Activated CD8-positive, alpha-beta T cell treated with anti-CD3 and anti-CD28 coated beads for 36 hours (primary cell): ENCODE results near the gene BCHE. TPM values are rescaled to one million over a fixed set of nuclear protein-coding genes. Genes with fewer than 3 reads are reported as not detected.

Experiments used
- ATAC-seq: fragments of 200-7000 bp; cut with Tn5 transposase; one replicate; pipeline ENCODE4 v1.10.0; 2021; ENCODE audit warnings: mild to moderate bottlenecking, moderate library complexity
- CTCF ChIA-PET: fragments of 350-600 bp; sonication (Branson Sonifier 250); formaldehyde crosslinking; loops from one replicate; lab custom pipeline; 2021; ENCODE audit warnings: antibody characterized with exemption; lab: Charles Lee
- POLR2A ChIA-PET: fragments of 350-600 bp; sonication (Branson Sonifier 250); formaldehyde crosslinking; loops from one replicate; lab custom pipeline; 2021; ENCODE audit warnings: antibody characterized with exemption; lab: Charles Lee
- DNase-seq: peaks from one replicate; pipeline ENCODE4 v3.0.0-alpha.2; 2020
- H3K27ac Mint-ChIP-seq: one replicate; pipeline ENCODE4 v1.8.0; 2021; ENCODE audit warnings: mild to moderate bottlenecking, mixed read lengths
- H3K27me3 Mint-ChIP-seq: one replicate; pipeline ENCODE4 v1.8.0; 2021; ENCODE audit warnings: mixed read lengths
- H3K36me3 Mint-ChIP-seq: one replicate; pipeline ENCODE4 v1.8.0; 2021; ENCODE audit warnings: low read depth, mixed read lengths
- H3K4me1 Mint-ChIP-seq: one replicate; pipeline ENCODE4 v1.8.0; 2021; ENCODE audit warnings: low read depth, mixed read lengths
- H3K4me3 Mint-ChIP-seq: one replicate; pipeline ENCODE4 v1.8.0; 2021; ENCODE audit warnings: mild to moderate bottlenecking, moderate library complexity, mixed read lengths
- H3K9me3 Mint-ChIP-seq: one replicate; pipeline ENCODE4 v1.8.0; 2021; ENCODE audit warnings: mixed read lengths
- CTCF ChIP-seq: fragments of 200-600 bp; IDR thresholded peaks from one replicate; pipeline ENCODE4 v1.8.0; 2022; ENCODE audit warnings: antibody characterized with exemption, mild to moderate bottlenecking
- intact Hi-C: fragments of 100-400 bp; cut with micrococcal nuclease; formaldehyde crosslinking; loops from one replicate; pipeline ENCODE4 v1.10.0; 2022
- total RNA-seq, 2 experiments: library from RNA; stranded (reverse); gene quantifications; one replicate each; pipeline ENCODE4 v1.2.3, GENCODE V29; 2021

BCHE gene
- total RNA-seq, 2 experiments from 2014 or later: not detected

GRCh38 chr3:165854696-165855095 is 17.5 kb upstream of the BCHE start:
- Mint-ChIP-seq H3K27me3 (no peaks in the 10 kb centered on the region), H3K4me3 (no peak overlapping the region), H3K9me3 (no peaks in the 10 kb centered on the region), H3K27ac (no peak overlapping the region), H3K4me1 (no peaks in the 10 kb centered on the region), H3K36me3 (no peaks in the 10 kb centered on the region)
- ChIA-PET CTCF (interaction anchor here (1.0 to 1.9 kb wide), 6 partner anchors 9 to 165 kb away, joined by 3 to 6 read pairs (median 4); no protein-coding TSS in a partner anchor), POLR2A (no interaction called here)
- ATAC-seq (no peak), DNase-seq (no peak)
- peak; percentile 72 for TF ChIP-seq CTCF
- intact Hi-C loops: no loop called here

GRCh38 chr3:165852711-165853110 is 15.5 kb upstream of the BCHE start:
- no peaks in the 10 kb centered on the region for H3K36me3 Mint-ChIP-seq
- no peak overlapping the region for H3K27ac Mint-ChIP-seq
- POLR2A ChIA-PET: interaction anchor here (0.5 kb wide), 1 partner anchor 12 kb away, joined by 3 read pairs; no protein-coding TSS in a partner anchor
- TF ChIP-seq CTCF: no peak
- no peaks in the 10 kb centered on the region for H3K9me3 Mint-ChIP-seq
- H3K4me1 Mint-ChIP-seq: no peaks in the 10 kb centered on the region
- H3K27me3 Mint-ChIP-seq: no peaks in the 10 kb centered on the region
- CTCF ChIA-PET: no interaction called here
- DNase-seq (no peak), ATAC-seq (no peak)
- no peak overlapping the region for H3K4me3 Mint-ChIP-seq
- intact Hi-C loops: no loop called here

- Mint-ChIP-seq H3K4me3 (no peak overlapping the region), H3K4me1 (no peaks in the 10 kb centered on the region), H3K27ac (no peak overlapping the region), H3K9me3 (no peaks in the 10 kb centered on the region), H3K27me3 (no peaks in the 10 kb centered on the region), H3K36me3 (no peaks in the 10 kb centered on the region)
- no peak for TF ChIP-seq CTCF
- ChIA-PET POLR2A (interaction anchor here (0.5 kb wide), 1 partner anchor 12 kb away, joined by 3 read pairs; no protein-coding TSS in a partner anchor), CTCF (no interaction called here)
- ATAC-seq: no peak
- intact Hi-C loops: no loop called here
- DNase-seq: no peak
These were observed 15.0 kb upstream of the BCHE start for GRCh38 chr3:165852191-165852590.

GRCh38 chr3:165846056-165846455 is 8.8 kb upstream of the BCHE start:
- Mint-ChIP-seq H3K27me3 (no peaks in the 10 kb centered on the region), H3K27ac (no peak overlapping the region), H3K36me3 (no peaks in the 10 kb centered on the region), H3K4me3 (no peak overlapping the region), H3K9me3 (peaks cover 5% of the 10 kb centered on the region), H3K4me1 (no peaks in the 10 kb centered on the region)
- POLR2A ChIA-PET: no interaction called here
- no peak for TF ChIP-seq CTCF
- CTCF ChIA-PET: interaction anchor here (1.2 kb wide), 1 partner anchor 9 kb away, joined by 4 read pairs; no protein-coding TSS in a partner anchor
- DNase-seq (no peak), ATAC-seq (no peak)
- intact Hi-C loops: no loop called here

GRCh38 chr3:165839296-165840076 is 2.3 kb upstream of the BCHE start:
- Mint-ChIP-seq H3K27me3 (no peaks in the 10 kb centered on the region), H3K4me3 (no peak overlapping the region), H3K27ac (no peak overlapping the region), H3K9me3 (peaks cover 2% of the 10 kb centered on the region), H3K4me1 (no peaks in the 10 kb centered on the region), H3K36me3 (no peaks in the 10 kb centered on the region)
- ChIA-PET POLR2A (no interaction called here), CTCF (no interaction called here)
- intact Hi-C loops: no loop called here
- TF ChIP-seq CTCF: no peak
- ATAC-seq (no peak), DNase-seq (no peak)
